HL-60/S4 treated with phorbol 12-myristate 13-acetate at 8.2 ng/mL for 4 days and 3 days (cell line): Measurements from ENCODE around the gene EPAS1.

Source experiments
- in situ Hi-C: fragments of 300-500 bp; cut with MboI; formaldehyde crosslinking; loops from 2 replicates; pipeline ENCODE4 v1.15.0; 2022; ENCODE audit warnings: low sequenced_read_pairs

Gene EPAS1

DNA sequence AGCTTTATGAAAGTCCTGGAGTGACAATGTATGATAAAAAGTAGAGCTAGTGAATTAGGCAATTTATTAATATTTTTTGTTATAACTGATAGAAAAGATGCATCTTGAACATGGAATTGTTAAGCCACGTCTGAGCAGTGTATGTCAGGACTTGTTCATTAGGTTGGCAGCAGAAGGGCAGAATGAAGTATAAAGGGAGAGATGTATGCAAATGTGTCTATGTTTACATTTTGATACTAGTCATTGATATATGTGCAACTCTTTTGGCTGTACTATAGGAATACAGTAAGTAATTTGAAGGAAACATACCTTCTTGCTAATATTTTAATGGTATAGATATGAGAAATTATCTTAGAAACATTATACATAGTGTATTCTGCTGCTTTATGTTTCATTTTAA is 133.2 kb downstream of the EPAS1 start:
- in situ Hi-C loops, result no loop called here

DNA sequence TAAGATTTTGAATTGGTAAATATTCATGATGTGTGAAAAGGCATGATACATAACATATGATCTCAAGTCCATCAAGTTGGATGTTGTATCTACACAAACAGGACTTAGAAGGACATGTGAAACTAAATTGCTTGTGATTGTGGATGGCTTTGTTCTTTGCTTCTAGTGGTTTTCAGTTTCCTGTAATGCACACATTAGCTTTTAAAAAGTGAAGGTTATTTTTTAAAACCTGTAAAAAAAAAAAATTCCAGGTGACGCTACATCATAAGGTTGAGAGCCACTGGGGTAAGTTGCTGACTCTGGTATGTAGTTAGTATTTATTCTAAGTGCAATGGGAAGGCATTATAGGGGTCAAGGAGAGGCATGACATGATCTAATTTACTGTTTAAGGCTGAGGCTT is 133.8 kb downstream of the EPAS1 start:
- in situ Hi-C loops, result no loop called here

DNA sequence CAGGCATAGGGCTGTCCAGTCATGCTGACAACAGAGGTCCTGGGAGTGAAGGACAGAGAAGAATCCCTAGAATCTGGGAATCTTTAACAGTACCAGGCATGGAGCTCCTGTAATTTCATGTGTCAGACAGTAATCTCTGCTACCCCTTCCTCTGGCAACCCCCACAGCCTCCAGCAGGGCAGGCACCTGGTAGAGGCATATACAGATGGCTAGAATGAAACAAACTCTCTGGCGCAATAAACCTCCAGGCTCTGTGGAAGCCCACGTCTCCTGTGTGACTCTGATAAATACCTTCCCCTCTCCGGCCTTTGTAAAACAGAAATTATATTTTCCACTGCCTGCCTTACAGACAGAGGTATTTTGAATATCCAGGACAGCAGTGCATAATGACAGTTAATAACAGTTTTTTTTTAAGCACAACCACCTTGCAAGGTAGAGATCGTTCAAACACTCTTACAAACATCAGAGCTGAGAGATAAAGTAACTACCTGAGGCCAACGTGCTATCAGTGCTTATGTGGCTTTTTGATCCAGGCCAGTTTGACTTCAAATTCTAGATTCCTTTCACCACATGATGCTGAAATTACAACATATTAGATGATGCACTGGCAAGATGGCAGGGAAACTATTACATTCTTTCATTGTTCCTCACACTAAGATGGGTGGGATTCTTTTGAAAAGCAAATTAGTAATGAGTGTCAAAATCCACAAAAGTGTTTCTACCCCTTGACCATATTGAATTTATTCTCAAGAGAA is 134.5 kb downstream of the EPAS1 start:
- in situ Hi-C loops, result no loop called here

DNA sequence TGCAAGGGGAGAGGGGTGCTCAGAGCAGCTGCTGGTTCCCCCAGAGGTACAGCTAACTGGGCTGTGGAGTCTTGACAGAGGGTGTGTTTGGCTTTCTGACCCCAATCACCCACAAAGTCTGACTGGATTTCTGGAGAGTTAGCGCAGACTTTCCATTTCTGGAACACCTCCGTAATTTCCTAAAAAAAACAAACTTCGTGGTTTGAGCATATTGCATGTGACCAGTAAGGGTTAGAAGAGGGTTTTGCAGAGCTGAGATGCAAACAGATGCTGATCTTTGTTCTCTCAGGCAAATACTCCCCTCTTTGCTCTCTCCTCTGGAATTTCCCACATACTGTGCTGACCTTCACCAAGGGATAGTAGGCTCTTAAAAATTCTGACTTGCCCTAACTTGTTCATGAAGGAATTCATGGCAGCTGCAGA is 137.7 kb downstream of the EPAS1 start:
- in situ Hi-C loops, result no loop called here

DNA sequence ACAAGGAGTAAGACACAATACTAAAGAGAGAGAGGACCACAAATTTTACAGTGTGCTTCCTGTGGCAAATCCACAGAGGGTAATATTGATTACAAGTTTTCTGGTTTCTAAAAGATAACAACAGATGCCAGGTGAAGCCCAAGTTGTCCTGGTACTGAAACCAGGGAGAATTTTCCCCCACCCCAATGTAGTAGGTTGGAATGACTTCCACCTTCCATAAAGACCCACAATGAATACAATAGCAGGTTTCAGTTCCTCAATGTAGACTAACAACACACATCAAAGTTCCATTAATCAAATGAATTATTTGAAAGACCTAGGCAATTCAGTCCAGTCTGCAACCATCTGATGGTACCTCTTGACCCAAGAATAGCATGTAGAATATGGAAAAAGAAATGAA is 138.1 kb downstream of the EPAS1 start:
- in situ Hi-C loops, result no loop called here

DNA sequence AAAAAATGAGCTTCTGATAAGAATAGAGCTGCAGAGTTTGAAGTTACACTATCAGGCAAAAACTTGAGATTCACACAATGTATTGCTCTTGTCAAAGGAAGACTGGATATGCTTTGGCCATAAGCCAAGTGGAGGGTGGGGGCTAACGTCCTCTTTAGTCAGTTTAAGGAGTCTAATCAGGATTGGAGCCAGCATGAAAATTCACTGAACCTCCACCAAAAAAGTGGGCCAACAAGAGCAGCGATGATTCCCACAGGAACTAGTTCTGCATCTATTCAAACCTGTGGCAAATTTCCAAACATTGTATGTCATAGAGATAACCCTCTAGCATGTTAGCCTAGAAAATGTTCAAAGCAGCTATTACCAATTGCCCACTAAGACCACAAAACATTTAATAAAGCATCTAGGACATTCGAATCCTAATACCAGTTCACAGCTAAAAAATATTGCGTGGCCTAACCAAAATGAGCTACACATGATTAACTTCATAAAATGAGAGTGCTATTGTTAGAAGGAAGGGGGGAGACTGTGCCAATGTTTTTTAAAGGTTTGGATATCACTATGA is 138.7 kb downstream of the EPAS1 start:
- in situ Hi-C loops, result no loop called here
